Esophagus muscularis mucosa (tissue), 4 donors: ENCODE results near the gene MOCOS. TPM values are rescaled to one million over a fixed set of nuclear protein-coding genes. Genes with fewer than 3 reads are reported as not detected.

Source experiments
- DNase-seq: peaks from one replicate; pipeline ENCODE4 v3.0.0-alpha.2; 2017; ENCODE audit errors: extremely low spot score
- H3K27ac ChIP-seq, 4 donors: fragments of 200-600 bp; sonication (generic); replicated peaks in 1 of 4; 1 replicate in 3 of 4; 2 replicates in 1 of 4; pipeline ENCODE4 v1.5.1; 2016 to 2019; ENCODE audit warnings: mild to moderate bottlenecking in 1 of 4
- H3K27me3 ChIP-seq, 4 donors: fragments of 200-600 bp; sonication (generic); one replicate each; pipeline versions ENCODE4 v1.5.1 to v1.6.0; 2016 to 2019
- H3K36me3 ChIP-seq, 4 donors: fragments of 200-600 bp; sonication (generic); one replicate each; pipeline ENCODE4 v1.5.1; 2016 to 2019
- H3K4me1 ChIP-seq, 4 donors: fragments of 200-600 bp; sonication (generic); one replicate each; pipeline ENCODE4 v1.5.1; 2016 to 2019
- H3K4me3 ChIP-seq, 4 donors: fragments of 200-600 bp; sonication (generic); 1 replicate in 2 of 4; 2 replicates in 2 of 4; pipeline ENCODE4 v1.5.1; 2016 to 2019; ENCODE audit warnings: mild to moderate bottlenecking in 4 of 4, moderate library complexity in 1 of 4
- H3K9me3 ChIP-seq, 4 donors: fragments of 200-600 bp; sonication (generic); 1 replicate in 3 of 4; 2 replicates in 1 of 4; pipeline ENCODE4 v1.5.1; 2016 to 2019
- CTCF ChIP-seq, 3 experiments: fragments of 200-600 bp in 2 of 3; fragments of 450-650 bp in 1 of 3; sonication (generic) in 2 of 3; IDR thresholded peaks; one replicate each; pipeline ENCODE4 v1.5.1; 2017 to 2019; ENCODE audit warnings: antibody characterized with exemption in 3 of 3, mild to moderate bottlenecking in 2 of 3, moderate library complexity in 1 of 3
- EP300 ChIP-seq: sonication (generic); formaldehyde crosslinking; IDR thresholded peaks from one replicate; pipeline ENCODE4 v1.6.1; 2017; ENCODE audit warnings: antibody characterized with exemption
- POLR2A ChIP-seq: fragments of 450-650 bp; IDR thresholded peaks from one replicate; pipeline ENCODE4 v1.6.1; 2017; ENCODE audit warnings: antibody characterized with exemption, moderate library complexity, mild to moderate bottlenecking, low read depth
- POLR2AphosphoS5 ChIP-seq, 2 donors: sonication (generic); formaldehyde crosslinking; IDR thresholded peaks; one replicate each; pipeline ENCODE4 v1.6.1; 2017; ENCODE audit warnings: antibody characterized with exemption in 2 of 2
- WGBS: methylation state at CpG from one replicate; pipeline ENCODE4 v1.1.5; 2018; 5-methylcytosine and 5-hydroxymethylcytosine counted together
- intact Hi-C: fragments of 100-400 bp; cut with DNase I; formaldehyde crosslinking; loops from one replicate; pipeline ENCODE4 v1.15.1; 2023
- total RNA-seq, 4 donors: library from RNA; depleted of rRNA; stranded (reverse); fragments of >200 nt; gene quantifications; one replicate each; pipeline versions ENCODE4 v1.1.0 to v1.2.1, GENCODE V29; 2016

MOCOS gene
- total RNA-seq, 4 donors from 2014 or later = 0.98 to 1.7 (median 1.4) TPM

GRCh38 chr18:36181898-36182506, 5.3 kb upstream of the MOCOS start:
- H3K36me3 ChIP-seq = peaks cover 0 to 5% (median 5%) of the 10 kb centered on the region in 4 donors
- no peak for DNase-seq
- H3K27ac ChIP-seq = no peak overlapping the region
- H3K9me3 ChIP-seq = no peaks in the 10 kb centered on the region
- no peaks in the 10 kb centered on the region for H3K27me3 ChIP-seq
- 92% methylated on average over 3 of the region's 3 CpGs for WGBS
- H3K4me1 ChIP-seq = peaks cover 3 to 30% (median 28%) of the 10 kb centered on the region in 4 donors
- intact Hi-C loops = no loop called here
- TF ChIP-seq POLR2A (no peak), EP300 (no peak), POLR2AphosphoS5 (IDR thresholded peaks at IDR 0.05) (no peak), CTCF (IDR thresholded peaks at IDR 0.05) (no peak)
- H3K4me3 ChIP-seq = no peak overlapping the region

- H3K9me3 ChIP-seq = no peaks in the 10 kb centered on the region
- no peaks in the 10 kb centered on the region for H3K36me3 ChIP-seq
- intact Hi-C loops = no loop called here
- TF ChIP-seq EP300 (no peak), POLR2A (no peak), POLR2AphosphoS5 (IDR thresholded peaks at IDR 0.05) (no peak), CTCF (IDR thresholded peaks at IDR 0.05) (no peak)
- H3K4me1 ChIP-seq = peaks cover 6 to 36% (median 33%) of the 10 kb centered on the region in 4 donors
- no peak overlapping the region for H3K27ac ChIP-seq
- no peaks in the 10 kb centered on the region for H3K27me3 ChIP-seq
- no peak overlapping the region for H3K4me3 ChIP-seq
- DNase-seq = no peak
- 96% methylated on average over 6 of the region's 6 CpGs for WGBS
These were observed 4.3 kb upstream of the MOCOS start for GRCh38 chr18:36183033-36183432.

GRCh38 chr18:36183987-36184386, 3.3 kb upstream of the MOCOS start:
- no peak for DNase-seq
- intact Hi-C loops = no loop called here
- 91% methylated on average over 2 of the region's 2 CpGs for WGBS
- Histone ChIP-seq H3K4me3 (no peak overlapping the region), H3K27ac (no peak overlapping the region), H3K4me1 (peaks cover 8 to 40% (median 37%) of the 10 kb centered on the region in 4 donors), H3K36me3 (no peaks in the 10 kb centered on the region), H3K27me3 (no peaks in the 10 kb centered on the region), H3K9me3 (no peaks in the 10 kb centered on the region)
- no peak for TF ChIP-seq POLR2AphosphoS5 (IDR thresholded peaks at IDR 0.05)
- TF ChIP-seq EP300 = no peak
- TF ChIP-seq POLR2A = no peak
- no peak for TF ChIP-seq CTCF (IDR thresholded peaks at IDR 0.05)

GRCh38 chr18:36185157-36185556, 2.1 kb upstream of the MOCOS start:
- no peak overlapping the region for H3K4me3 ChIP-seq
- intact Hi-C loops = no loop called here
- TF ChIP-seq CTCF (IDR thresholded peaks at IDR 0.05) = no peak
- TF ChIP-seq EP300 = no peak
- no peak for TF ChIP-seq POLR2AphosphoS5 (IDR thresholded peaks at IDR 0.05)
- TF ChIP-seq POLR2A = no peak
- no peaks in the 10 kb centered on the region for H3K36me3 ChIP-seq
- no peaks in the 10 kb centered on the region for H3K9me3 ChIP-seq
- H3K4me1 ChIP-seq = peaks cover 8 to 31% (median 28%) of the 10 kb centered on the region in 4 donors
- WGBS = 97% methylated on average over 3 of the region's 3 CpGs
- no peak overlapping the region for H3K27ac ChIP-seq
- H3K27me3 ChIP-seq = no peaks in the 10 kb centered on the region
- DNase-seq = no peak

- Histone ChIP-seq H3K27me3 (no peaks in the 10 kb centered on the region), H3K36me3 (no peaks in the 10 kb centered on the region), H3K4me3 (peak overlapping the region in 3 of 4 donors; percentile 68 to 80 (median 74)), H3K4me1 (peaks cover 8 to 23% (median 20%) of the 10 kb centered on the region in 4 donors), H3K27ac (no peak overlapping the region), H3K9me3 (no peaks in the 10 kb centered on the region)
- no peak for DNase-seq
- 83% methylated on average over 15 of the region's 18 CpGs for WGBS
- TF ChIP-seq POLR2AphosphoS5 (IDR thresholded peaks at IDR 0.05) (no peak), CTCF (IDR thresholded peaks at IDR 0.05) (no peak), POLR2A (no peak), EP300 (no peak)
- intact Hi-C loops = no loop called here
These were observed 1.3 kb upstream of the MOCOS start for GRCh38 chr18:36185901-36186460.
